Left lung (tissue), 10 donors: ENCODE measurements around the gene PRSS57. TPM values are rescaled to one million over a fixed set of nuclear protein-coding genes. Genes with fewer than 3 reads are reported as not detected.
"Not testable (repeated sequence)": the region's sequence is repeated elsewhere in the genome, so short reads cannot be mapped to it uniquely, and the experiment has no call there.

Experiments
- ATAC-seq: fragments of 200-7000 bp; cut with Tn5 transposase; one replicate; pipeline ENCODE4 v1.9.1; 2020; ENCODE audit warnings: moderate library complexity
- DNase-seq, 4 donors: peaks; one replicate each; pipeline ENCODE4 v3.0.0-alpha.2; 2013 to 2020
- H3K27ac ChIP-seq, 2 donors: fragments of 200-600 bp; sonication (generic) in 1 of 2; one replicate each; pipeline versions ENCODE4 v1.5.0 to v1.8.0; 2020 to 2021
- H3K27me3 ChIP-seq, 2 donors: fragments of 200-600 bp; sonication (generic) in 1 of 2; one replicate each; pipeline versions ENCODE4 v1.5.0 to v1.8.0; 2020 to 2021
- H3K36me3 ChIP-seq, 2 donors: fragments of 200-600 bp; sonication (generic) in 1 of 2; one replicate each; pipeline versions ENCODE4 v1.5.0 to v1.8.0; 2020 to 2021
- H3K4me1 ChIP-seq, 2 donors: fragments of 200-600 bp; one replicate each; pipeline ENCODE4 v1.8.0; 2021
- H3K4me3 ChIP-seq, 2 donors: fragments of 200-600 bp; sonication (generic) in 1 of 2; one replicate each; pipeline versions ENCODE4 v1.5.0 to v1.8.0; 2020 to 2021; ENCODE audit warnings: mild to moderate bottlenecking in 1 of 2
- H3K9me3 ChIP-seq, 2 donors: fragments of 200-600 bp; sonication (generic) in 1 of 2; one replicate each; pipeline versions ENCODE4 v1.5.0 to v1.8.0; 2020 to 2021
- intact Hi-C, 2 donors: fragments of 100-400 bp; cut with DNase I; formaldehyde crosslinking; loops; one replicate each; pipeline versions ENCODE4 v1.11.2 to v1.14.2; 2022
- polyA plus RNA-seq, 6 donors: library from polyadenylated mRNA; unstranded; fragments of 120-200 nt; gene quantifications; one replicate each; pipeline ENCODE4 v1.2.1, GENCODE V29; 2013; ENCODE audit not compliant: insufficient read length in 6 of 6
- total RNA-seq, 2 donors: library from RNA; stranded (reverse); fragmentation: NEBNext Ultra II Directional; extraction: Animal tissue kit (Norgen Biotek cat#: 25700); gene quantifications; one replicate each; pipeline ENCODE4 v1.2.1, GENCODE V29; 2021
- TF ChIP-seq, protein P1 (sequence below), 2 donors: fragments of 200-600 bp; sonication (generic) in 1 of 2; IDR thresholded peaks; one replicate each; pipeline versions ENCODE4 v1.5.0 to v1.8.0; 2021; ENCODE audit warnings: antibody characterized with exemption in 2 of 2
- donor health status: DM: no; HTN: yes; CAD: no.
- donor health status: DM: no; HTN: no; CAD: no.

The PRSS57 gene
- total and polyA plus RNA-seq, 8 donors = 0.15 to 0.50 (median 0.29) TPM; not detected in 2

DNA sequence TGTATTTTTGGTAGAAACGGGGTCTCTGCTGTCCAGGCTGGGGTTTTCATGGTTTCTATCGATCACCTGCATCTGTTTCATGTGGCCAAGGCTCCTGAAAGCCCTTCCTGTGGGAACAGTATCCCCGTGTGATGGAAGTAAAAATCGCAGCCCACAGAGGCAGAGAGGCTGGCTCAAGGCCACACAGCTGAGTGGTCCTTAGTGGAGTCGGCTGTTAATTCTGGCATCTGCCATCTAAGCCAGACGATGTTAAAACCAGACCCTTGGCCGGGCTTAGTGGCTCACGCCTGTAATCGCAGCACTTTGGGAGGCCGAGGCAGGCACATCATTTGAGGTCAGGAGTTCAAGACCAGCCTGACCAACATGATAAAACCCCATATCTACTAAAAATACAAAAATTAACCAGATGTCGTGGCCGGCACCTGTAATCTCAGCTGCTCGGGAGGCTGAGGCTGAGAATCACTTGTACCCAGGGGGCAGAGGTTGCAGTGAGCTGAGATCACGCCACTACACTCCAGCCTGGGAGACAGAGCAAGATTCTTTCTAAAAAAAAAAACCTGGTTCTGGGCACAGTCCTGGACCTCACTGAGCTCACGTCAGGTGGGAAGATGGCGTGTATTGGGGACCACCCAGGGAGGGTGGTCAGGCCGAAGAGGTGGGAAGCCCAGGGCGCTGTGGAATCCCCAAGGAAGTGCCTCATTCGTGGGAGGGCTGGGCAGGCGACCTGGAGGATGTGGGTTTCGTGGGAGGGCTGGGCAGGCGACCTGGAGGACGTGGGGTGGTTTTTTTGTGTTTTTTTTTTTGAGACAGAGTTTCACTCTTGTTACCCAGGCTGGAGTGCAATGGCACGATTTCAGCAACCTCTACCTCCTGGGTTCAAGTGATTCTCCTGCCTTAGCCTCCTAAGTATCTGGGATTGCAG is 37.2 kb upstream of the PRSS57 start:
- no peak overlapping the region for H3K4me3 ChIP-seq
- peaks cover 0 to 15% of the 10 kb centered on the region in 2 donors for H3K4me1 ChIP-seq
- H3K27me3 ChIP-seq = no peaks in the 10 kb centered on the region
- intact Hi-C loops = loop anchor here in 1 of 2 donors (10.0 kb wide), 1 partner anchor 68 kb away; the partner anchor contains the start of gene RNF126
- TF ChIP-seq, protein P1, sequence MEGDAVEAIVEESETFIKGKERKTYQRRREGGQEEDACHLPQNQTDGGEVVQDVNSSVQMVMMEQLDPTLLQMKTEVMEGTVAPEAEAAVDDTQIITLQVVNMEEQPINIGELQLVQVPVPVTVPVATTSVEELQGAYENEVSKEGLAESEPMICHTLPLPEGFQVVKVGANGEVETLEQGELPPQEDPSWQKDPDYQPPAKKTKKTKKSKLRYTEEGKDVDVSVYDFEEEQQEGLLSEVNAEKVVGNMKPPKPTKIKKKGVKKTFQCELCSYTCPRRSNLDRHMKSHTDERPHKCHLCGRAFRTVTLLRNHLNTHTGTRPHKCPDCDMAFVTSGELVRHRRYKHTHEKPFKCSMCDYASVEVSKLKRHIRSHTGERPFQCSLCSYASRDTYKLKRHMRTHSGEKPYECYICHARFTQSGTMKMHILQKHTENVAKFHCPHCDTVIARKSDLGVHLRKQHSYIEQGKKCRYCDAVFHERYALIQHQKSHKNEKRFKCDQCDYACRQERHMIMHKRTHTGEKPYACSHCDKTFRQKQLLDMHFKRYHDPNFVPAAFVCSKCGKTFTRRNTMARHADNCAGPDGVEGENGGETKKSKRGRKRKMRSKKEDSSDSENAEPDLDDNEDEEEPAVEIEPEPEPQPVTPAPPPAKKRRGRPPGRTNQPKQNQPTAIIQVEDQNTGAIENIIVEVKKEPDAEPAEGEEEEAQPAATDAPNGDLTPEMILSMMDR (IDR thresholded peaks at IDR 0.05) = no peak
- ATAC-seq = no peak
- H3K36me3 ChIP-seq = no peaks in the 10 kb centered on the region
- H3K27ac ChIP-seq = no peak overlapping the region
- peak in 1 of 4 donors; percentile 55 for DNase-seq
- H3K9me3 ChIP-seq = no peaks in the 10 kb centered on the region

GRCh38 chr19:731000-731399 is 35.7 kb upstream of the PRSS57 start:
- peaks cover 0 to 17% of the 10 kb centered on the region in 2 donors for H3K4me1 ChIP-seq
- intact Hi-C loops = loop anchor here in 1 of 2 donors (10.0 kb wide), 1 partner anchor 66 kb away; the partner anchor contains the start of gene RNF126
- H3K9me3 ChIP-seq = no peaks in the 10 kb centered on the region
- H3K36me3 ChIP-seq = no peaks in the 10 kb centered on the region
- no peaks in the 10 kb centered on the region for H3K27me3 ChIP-seq
- ATAC-seq (no peak), DNase-seq (no peak)
- TF ChIP-seq, protein P1 (IDR thresholded peaks at IDR 0.05) = no peak
- no peak overlapping the region for H3K4me3 ChIP-seq
- H3K27ac ChIP-seq = no peak overlapping the region

DNA sequence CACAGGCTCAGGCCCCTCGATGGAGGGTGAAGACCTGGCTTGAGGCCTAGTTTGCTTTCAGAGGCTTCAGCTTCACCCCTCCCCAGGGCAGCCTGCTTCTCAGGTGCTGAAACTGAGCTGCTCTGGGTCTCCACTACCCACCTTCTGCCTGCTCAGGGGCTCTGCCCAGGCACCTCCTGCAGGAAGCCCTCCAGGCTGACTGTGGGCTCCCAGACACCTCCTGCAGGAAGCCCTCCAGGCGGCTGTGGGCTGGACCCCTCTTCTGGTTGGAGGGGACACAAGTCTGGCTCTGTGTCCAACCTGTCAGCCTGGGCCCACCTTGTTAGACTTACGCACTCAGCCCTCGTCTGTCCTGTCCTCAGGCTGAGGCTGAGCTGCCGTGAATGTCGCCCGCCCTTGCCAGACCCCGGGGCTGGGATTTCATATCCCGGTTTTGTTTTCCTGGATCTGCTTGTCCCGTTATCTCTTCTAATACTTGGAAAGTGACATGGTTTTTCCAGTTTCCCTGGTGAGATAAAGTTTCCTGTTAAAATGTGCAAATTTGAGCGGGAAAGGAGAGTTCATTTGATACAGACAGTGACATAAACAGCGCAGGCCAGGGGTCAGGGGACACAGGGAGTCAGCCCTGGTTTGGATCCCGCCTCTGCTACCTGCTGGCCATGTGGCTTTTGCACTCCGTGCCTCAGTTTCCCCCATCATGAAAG is 34.9 kb upstream of the PRSS57 start:
- Histone ChIP-seq H3K27ac (no peak overlapping the region), H3K27me3 (no peaks in the 10 kb centered on the region), H3K36me3 (no peaks in the 10 kb centered on the region), H3K9me3 (no peaks in the 10 kb centered on the region), H3K4me1 (peaks cover 0 to 17% of the 10 kb centered on the region in 2 donors), H3K4me3 (no peak overlapping the region)
- DNase-seq (no peak), ATAC-seq (no peak)
- intact Hi-C loops = loop anchor here in 1 of 2 donors (10.0 kb wide), 1 partner anchor 65 kb away; the partner anchor contains the start of gene RNF126
- TF ChIP-seq, protein P1 (IDR thresholded peaks at IDR 0.05) = no peak

DNA sequence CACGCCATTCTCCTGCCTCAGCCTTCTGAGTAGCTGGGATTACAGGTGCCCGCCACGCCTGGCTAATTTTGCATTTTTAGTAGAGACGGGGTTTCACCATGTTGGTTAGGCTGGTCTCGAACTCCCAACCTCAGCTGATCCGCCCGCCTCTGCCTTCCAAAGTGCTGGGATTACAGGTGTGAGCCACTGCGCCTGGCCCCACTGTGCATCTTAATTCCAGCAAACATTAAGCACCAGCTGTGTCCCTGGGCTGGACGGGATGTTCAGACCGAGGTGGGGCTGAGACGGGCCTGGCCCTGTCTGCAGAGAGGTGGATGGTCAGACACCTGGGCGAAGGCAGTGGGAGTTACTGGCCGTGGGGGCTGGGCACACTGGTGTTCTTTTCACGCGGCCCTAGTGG is 34.3 kb upstream of the PRSS57 start:
- DNase-seq, H3K9me3 ChIP-seq, intact Hi-C loops, H3K4me3 ChIP-seq, H3K27ac ChIP-seq, H3K36me3 ChIP-seq, ATAC-seq, H3K27me3 ChIP-seq: not testable (repeated sequence)
- H3K4me1 ChIP-seq = peaks cover 0 to 17% of the 10 kb centered on the region in 2 donors

GRCh38 chr19:728011-728410 is 32.8 kb upstream of the PRSS57 start:
- TF ChIP-seq, protein P1 (IDR thresholded peaks at IDR 0.05) = no peak
- Histone ChIP-seq H3K27ac (peak overlapping the region; percentile 56 to 67), H3K4me1 (peaks cover 0 to 10% of the 10 kb centered on the region in 2 donors), H3K9me3 (no peaks in the 10 kb centered on the region), H3K36me3 (no peaks in the 10 kb centered on the region), H3K27me3 (no peaks in the 10 kb centered on the region), H3K4me3 (no peak overlapping the region)
- intact Hi-C loops = no loop called here
- ATAC-seq (peak; percentile 46), DNase-seq (peak in 3 of 4 donors; percentile 62 to 86 (median 81))
